Measurements from ENCODE around the gene TRIM29.

DNA sequence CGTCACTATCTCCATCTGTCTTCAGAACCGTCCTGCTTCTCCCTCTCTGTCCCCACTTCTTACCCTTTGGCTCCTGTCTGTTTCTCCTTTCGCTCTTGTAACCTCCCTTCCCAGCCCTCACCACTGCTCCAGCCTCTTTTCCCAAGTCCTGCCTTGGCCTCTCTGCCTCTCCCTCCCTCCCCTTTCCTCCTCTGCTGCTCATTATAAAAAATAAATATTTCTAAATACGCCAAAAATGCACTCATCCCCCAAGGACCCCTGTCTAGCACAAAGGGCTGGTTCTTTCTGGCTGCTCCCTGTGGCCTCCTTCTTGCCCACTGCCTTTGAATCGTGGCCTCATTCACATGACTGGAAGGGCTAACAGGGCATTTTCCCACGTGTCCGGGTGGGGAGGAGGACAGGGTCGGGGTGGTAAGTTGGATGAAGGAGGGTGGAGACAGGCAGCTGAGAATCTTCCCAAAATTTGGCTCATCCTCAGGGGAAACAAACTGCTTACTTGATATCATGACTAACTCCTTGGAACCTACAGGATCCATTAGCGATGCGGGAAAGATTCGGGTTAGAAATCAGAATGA is 46.5 kb upstream of the TRIM29 start:
- TF ChIP-seq, protein P1, sequence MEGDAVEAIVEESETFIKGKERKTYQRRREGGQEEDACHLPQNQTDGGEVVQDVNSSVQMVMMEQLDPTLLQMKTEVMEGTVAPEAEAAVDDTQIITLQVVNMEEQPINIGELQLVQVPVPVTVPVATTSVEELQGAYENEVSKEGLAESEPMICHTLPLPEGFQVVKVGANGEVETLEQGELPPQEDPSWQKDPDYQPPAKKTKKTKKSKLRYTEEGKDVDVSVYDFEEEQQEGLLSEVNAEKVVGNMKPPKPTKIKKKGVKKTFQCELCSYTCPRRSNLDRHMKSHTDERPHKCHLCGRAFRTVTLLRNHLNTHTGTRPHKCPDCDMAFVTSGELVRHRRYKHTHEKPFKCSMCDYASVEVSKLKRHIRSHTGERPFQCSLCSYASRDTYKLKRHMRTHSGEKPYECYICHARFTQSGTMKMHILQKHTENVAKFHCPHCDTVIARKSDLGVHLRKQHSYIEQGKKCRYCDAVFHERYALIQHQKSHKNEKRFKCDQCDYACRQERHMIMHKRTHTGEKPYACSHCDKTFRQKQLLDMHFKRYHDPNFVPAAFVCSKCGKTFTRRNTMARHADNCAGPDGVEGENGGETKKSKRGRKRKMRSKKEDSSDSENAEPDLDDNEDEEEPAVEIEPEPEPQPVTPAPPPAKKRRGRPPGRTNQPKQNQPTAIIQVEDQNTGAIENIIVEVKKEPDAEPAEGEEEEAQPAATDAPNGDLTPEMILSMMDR (conservative IDR thresholded peaks at IDR 0.05; ENCODE audit: low read depth, low read length): no peak
- TF ChIP-seq POLR2A (IDR thresholded peaks at IDR 0.05; ENCODE audit: low read depth, low read length) (no peak), SMC3 (IDR thresholded peaks at IDR 0.05; ENCODE audit: low read depth, low read length) (no peak), RAD21 (IDR thresholded peaks at IDR 0.05; ENCODE audit: low read length) (no peak), RFX5 (IDR thresholded peaks at IDR 0.05; ENCODE audit: low read depth, low read length) (no peak)
- TF ChIP-seq, protein P2, sequence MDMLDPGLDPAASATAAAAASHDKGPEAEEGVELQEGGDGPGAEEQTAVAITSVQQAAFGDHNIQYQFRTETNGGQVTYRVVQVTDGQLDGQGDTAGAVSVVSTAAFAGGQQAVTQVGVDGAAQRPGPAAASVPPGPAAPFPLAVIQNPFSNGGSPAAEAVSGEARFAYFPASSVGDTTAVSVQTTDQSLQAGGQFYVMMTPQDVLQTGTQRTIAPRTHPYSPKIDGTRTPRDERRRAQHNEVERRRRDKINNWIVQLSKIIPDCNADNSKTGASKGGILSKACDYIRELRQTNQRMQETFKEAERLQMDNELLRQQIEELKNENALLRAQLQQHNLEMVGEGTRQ (IDR thresholded peaks at IDR 0.05; ENCODE audit: low read depth, low read length): no peak

Data from IMR-90 (cell line).